PFSK-1 (cell line): Measurements from ENCODE around the gene PI4K2B.

Experiments used
- FOXP2 ChIP-seq: optimal IDR thresholded peaks from 2 replicates; pipeline ENCODE3; 2011; ENCODE audit warnings: borderline replicate concordance, control low read depth, inconsistent platforms; ENCODE audit not compliant: insufficient read depth; ENCODE audit errors: extremely low read length, extremely low read depth
- POLR2AphosphoS5 ChIP-seq: IDR thresholded peaks from 2 replicates; pipeline ENCODE4 v1.6.1; 2012; ENCODE audit warnings: low read depth, mild to moderate bottlenecking, control low read depth, low read length, moderate library complexity
- REST ChIP-seq, 2 experiments: IDR thresholded peaks; 2 replicates each; pipeline versions ENCODE4 v1.6.1 to v1.8.0; 2011 to 2012; ENCODE audit warnings: low read depth in 2 of 2, low read length in 2 of 2, control low read depth in 1 of 2, inconsistent platforms in 1 of 2, mild to moderate bottlenecking in 1 of 2, moderate library complexity in 1 of 2; ENCODE audit not compliant: insufficient read depth in 1 of 2
- SIN3A ChIP-seq: IDR thresholded peaks from 2 replicates; pipeline ENCODE4 v1.6.1; 2012; ENCODE audit warnings: mild to moderate bottlenecking, low read length, moderate library complexity, borderline replicate concordance; ENCODE audit not compliant: insufficient read depth
- TAF1 ChIP-seq: IDR thresholded peaks from 2 replicates; pipeline ENCODE4 v1.6.1; 2012; ENCODE audit warnings: low read length, control low read depth, borderline replicate concordance; ENCODE audit not compliant: insufficient read depth

The PI4K2B gene

DNA sequence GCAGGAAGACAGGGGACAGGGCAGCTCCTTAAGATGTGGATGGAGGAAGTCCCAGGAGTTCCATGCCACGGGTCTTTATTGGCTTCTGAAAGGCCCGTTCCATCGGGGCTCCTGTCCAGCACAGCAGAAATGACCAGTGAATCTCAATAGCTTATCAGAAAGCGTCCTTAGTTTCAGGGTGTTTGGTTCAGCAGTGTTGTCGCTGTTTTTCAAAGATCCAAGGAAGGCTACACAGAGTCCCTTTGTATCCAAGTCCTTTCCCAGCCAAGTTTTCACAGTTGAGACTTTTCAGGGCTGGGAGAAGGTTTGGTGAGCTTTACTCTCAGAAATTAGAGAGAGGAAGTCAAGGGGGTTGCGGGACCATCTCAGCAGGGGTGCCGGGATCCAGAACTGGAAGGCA lies 73.8 kb downstream of the PI4K2B start:
- TF ChIP-seq REST (IDR thresholded peaks at IDR 0.05; ENCODE audit: insufficient read depth in 1 of 2, low read depth in 2 of 2, low read length in 2 of 2) = no peak
- TF ChIP-seq TAF1 = no peak
- no peak for TF ChIP-seq SIN3A
- no peak for TF ChIP-seq POLR2AphosphoS5

- TF ChIP-seq SIN3A (no peak), REST (IDR thresholded peaks at IDR 0.05; ENCODE audit: insufficient read depth in 1 of 2, low read depth in 2 of 2, low read length in 2 of 2) (no peak), TAF1 (no peak), POLR2AphosphoS5 (no peak), FOXP2 (no peak)
Observed at GRCh38 chr4:25308306-25308705, 74.5 kb downstream of the PI4K2B start.

DNA sequence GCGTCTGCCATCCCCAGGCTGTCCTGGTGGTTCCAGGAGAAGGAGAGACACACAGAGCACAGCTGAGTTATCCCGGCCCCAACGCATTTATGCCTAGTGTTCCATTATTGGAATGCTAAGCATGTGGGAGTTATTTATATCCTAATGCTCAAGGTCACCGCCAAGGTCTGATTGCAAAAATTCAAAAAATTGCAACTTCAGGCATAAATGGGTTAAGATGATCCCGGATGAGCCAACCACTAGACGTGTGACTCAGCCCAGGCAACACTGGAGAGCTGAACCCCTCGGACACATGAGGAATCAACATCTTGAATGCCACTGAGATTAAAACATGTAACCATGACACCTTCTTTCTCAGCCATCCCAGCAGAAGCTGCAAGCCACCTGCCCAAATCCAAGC lies 74.9 kb downstream of the PI4K2B start:
- TF ChIP-seq FOXP2 (no peak), REST (IDR thresholded peaks at IDR 0.05; ENCODE audit: insufficient read depth in 1 of 2, low read depth in 2 of 2, low read length in 2 of 2) (no peak), TAF1 (no peak), SIN3A (no peak), POLR2AphosphoS5 (no peak)

DNA sequence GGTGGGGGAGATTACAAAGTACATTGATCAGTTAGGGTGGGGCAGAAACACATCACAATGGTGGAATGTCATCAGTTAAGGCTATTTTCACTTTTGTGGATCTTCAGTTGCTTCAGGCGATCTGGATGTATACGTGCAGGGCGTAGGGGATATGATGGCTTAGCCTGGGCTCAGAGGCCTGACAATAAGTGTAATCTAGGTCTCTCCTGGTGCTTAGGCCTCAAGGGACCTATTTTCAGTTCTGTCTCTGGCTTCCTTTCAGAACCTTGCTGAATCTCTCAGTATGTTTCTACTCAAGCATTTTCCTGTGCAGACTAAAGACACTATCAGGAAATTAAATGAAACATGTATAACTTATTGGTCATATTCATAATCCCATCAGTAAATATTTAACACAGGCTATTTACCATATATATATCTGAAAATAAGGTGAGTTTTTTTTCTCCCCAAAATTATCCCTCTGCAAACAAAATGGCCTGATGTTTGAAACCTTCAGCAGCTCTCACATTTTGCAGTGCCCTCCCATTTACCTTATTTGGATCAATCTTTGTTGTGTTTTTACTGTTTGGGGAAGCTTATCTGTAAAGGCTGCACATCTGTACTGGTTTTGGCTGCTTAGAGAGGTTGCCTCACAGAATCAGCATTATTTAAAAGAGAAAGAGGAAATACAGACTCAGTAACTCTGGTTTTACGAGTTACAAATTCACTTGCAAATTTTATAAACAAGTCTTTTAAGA lies 76.4 kb downstream of the PI4K2B start:
- no peak for TF ChIP-seq FOXP2
- no peak for TF ChIP-seq REST (IDR thresholded peaks at IDR 0.05; ENCODE audit: insufficient read depth in 1 of 2, low read depth in 2 of 2, low read length in 2 of 2)
- no peak for TF ChIP-seq SIN3A
- TF ChIP-seq TAF1 = no peak
- no peak for TF ChIP-seq POLR2AphosphoS5

- TF ChIP-seq REST (IDR thresholded peaks at IDR 0.05; ENCODE audit: insufficient read depth in 1 of 2, low read depth in 2 of 2, low read length in 2 of 2) (no peak), FOXP2 (no peak), TAF1 (no peak), SIN3A (no peak), POLR2AphosphoS5 (no peak)
Observed at GRCh38 chr4:25310803-25311166, 77.0 kb downstream of the PI4K2B start.
